ENCODE results near the gene CMYA5. TPM values are rescaled to one million over a fixed set of nuclear protein-coding genes. Genes with fewer than 3 reads are reported as not detected.

CMYA5 gene
- total RNA-seq, 4 donors from 2014 or later: 0.37 to 6.0 (median 3.2) TPM

DNA sequence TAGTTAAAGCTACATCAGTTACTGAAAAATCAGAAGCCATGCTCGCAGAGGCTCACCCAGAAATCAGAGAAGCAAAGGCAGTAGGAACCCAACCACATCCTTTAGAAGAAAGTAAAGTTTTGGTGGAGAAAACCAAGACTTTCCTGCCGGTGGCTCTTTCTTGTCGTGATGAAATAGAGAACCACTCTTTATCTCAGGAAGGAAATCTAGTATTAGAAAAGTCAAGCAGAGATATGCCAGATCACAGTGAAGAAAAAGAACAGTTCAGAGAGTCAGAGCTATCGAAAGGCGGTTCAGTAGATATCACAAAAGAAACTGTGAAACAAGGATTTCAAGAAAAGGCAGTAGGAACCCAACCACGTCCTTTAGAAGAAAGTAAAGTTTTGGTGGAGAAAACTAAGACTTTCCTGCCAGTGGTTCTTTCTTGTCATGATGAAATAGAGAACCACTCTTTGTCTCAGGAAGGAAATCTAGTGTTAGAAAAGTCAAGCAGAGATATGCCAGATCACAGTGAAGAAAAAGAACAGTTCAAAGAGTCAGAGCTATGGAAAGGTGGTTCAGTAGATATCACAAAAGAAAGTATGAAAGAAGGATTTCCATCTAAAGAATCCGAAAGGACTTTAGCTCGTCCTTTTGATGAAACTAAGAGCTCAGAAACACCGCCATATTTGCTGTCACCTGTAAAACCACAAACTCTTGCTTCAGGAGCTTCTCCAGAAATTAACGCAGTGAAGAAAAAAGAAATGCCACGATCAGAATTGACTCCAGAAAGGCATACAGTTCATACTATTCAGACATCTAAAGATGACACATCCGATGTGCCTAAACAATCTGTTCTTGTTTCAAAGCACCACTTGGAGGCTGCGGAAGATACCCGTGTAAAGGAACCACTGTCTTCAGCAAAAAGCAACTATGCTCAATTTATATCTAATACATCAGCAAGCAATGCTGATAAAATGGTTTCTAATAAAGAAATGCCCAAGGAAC is 47.2 kb downstream of the CMYA5 start:
- no peaks in the 10 kb centered on the region for H3K9me3 ChIP-seq
- no peak overlapping the region for H3K4me3 ChIP-seq
- 61 to 75% methylated on average over 14 of the region's 14 CpGs for WGBS, 2 donors (ENCODE audit: low coverage in 1 of 2)
- no peak overlapping the region for H3K27ac ChIP-seq
- no peak for TF ChIP-seq POLR2A (IDR thresholded peaks at IDR 0.05)
- TF ChIP-seq, protein P1, sequence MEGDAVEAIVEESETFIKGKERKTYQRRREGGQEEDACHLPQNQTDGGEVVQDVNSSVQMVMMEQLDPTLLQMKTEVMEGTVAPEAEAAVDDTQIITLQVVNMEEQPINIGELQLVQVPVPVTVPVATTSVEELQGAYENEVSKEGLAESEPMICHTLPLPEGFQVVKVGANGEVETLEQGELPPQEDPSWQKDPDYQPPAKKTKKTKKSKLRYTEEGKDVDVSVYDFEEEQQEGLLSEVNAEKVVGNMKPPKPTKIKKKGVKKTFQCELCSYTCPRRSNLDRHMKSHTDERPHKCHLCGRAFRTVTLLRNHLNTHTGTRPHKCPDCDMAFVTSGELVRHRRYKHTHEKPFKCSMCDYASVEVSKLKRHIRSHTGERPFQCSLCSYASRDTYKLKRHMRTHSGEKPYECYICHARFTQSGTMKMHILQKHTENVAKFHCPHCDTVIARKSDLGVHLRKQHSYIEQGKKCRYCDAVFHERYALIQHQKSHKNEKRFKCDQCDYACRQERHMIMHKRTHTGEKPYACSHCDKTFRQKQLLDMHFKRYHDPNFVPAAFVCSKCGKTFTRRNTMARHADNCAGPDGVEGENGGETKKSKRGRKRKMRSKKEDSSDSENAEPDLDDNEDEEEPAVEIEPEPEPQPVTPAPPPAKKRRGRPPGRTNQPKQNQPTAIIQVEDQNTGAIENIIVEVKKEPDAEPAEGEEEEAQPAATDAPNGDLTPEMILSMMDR (IDR thresholded peaks at IDR 0.05): no peak
- H3K4me1 ChIP-seq: no peaks in the 10 kb centered on the region
- DNase-seq: no peak
- in situ Hi-C loops (cut with MboI; ENCODE audit: low pct_ligation_motif_present in 1 of 4, low pct_unique_long_range_greater_than_20kb in 1 of 4, low sequenced_read_pairs in 3 of 4) (no loop called here), intact Hi-C loops (cut with DNase I; ENCODE audit: low total_unique reads) (no loop called here)
- no peaks in the 10 kb centered on the region for H3K36me3 ChIP-seq
- no peaks in the 10 kb centered on the region for H3K27me3 ChIP-seq

DNA sequence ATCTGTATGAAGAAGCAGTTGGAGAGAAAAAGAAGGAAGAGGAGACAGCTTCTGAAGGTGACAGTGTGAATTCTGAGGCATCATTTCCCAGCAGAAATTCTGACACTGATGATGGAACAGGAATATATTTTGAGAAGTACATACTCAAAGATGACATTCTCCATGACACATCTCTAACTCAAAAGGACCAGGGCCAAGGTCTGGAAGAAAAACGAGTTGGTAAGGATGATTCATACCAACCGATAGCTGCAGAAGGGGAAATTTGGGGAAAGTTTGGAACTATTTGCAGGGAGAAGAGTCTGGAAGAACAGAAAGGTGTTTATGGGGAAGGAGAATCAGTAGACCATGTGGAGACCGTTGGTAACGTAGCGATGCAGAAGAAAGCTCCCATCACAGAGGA is 48.7 kb downstream of the CMYA5 start:
- no peaks in the 10 kb centered on the region for H3K9me3 ChIP-seq
- no peak overlapping the region for H3K4me3 ChIP-seq
- no peak overlapping the region for H3K27ac ChIP-seq
- H3K4me1 ChIP-seq: no peaks in the 10 kb centered on the region
- DNase-seq: no peak
- no peaks in the 10 kb centered on the region for H3K36me3 ChIP-seq
- TF ChIP-seq POLR2AphosphoS5 (IDR thresholded peaks at IDR 0.05) (no peak), POLR2A (IDR thresholded peaks at IDR 0.05) (no peak), EP300 (IDR thresholded peaks at IDR 0.05; ENCODE audit: low read depth) (no peak)
- TF ChIP-seq, protein P1 (IDR thresholded peaks at IDR 0.05): no peak
- H3K27me3 ChIP-seq: no peaks in the 10 kb centered on the region
- 79 to 85% methylated on average over 2 to 5 of the region's 5 CpGs for WGBS, 2 donors (ENCODE audit: low coverage in 1 of 2)
- in situ Hi-C loops (cut with MboI; ENCODE audit: low pct_ligation_motif_present in 1 of 4, low pct_unique_long_range_greater_than_20kb in 1 of 4, low sequenced_read_pairs in 3 of 4): no loop called here
- intact Hi-C loops (cut with DNase I; ENCODE audit: low total_unique reads): no loop called here

DNA sequence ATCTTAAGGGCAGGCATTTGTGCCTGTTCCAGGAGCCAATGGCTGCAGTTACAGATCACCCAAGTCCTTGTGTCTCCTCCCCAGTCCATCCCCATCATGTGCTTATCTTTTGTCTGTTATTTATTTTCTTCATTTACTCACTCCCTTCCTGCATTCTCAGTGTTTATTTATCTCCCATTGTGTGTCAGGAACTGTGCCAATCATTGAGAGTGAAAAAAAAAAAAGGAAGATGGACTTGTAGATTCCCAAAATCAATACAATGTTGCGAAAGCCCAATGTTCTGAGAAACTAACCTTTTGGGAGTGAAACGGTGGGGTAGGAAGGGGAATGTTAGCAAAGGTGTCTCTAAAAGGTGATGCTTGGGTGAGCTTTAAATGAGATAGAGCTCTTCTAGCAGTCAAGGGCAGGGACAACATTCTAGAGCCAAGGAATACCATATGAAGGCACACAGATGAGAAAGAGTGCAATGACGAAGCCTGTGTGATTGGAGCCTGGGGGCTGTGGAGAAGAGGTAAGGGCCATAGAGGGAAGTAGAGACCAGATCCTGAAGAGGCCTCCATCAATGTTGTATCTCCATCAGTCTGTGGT is 53.0 kb downstream of the CMYA5 start:
- Histone ChIP-seq H3K4me1 (no peaks in the 10 kb centered on the region), H3K36me3 (no peaks in the 10 kb centered on the region), H3K4me3 (no peak overlapping the region), H3K9me3 (no peaks in the 10 kb centered on the region), H3K27ac (no peak overlapping the region), H3K27me3 (no peaks in the 10 kb centered on the region)
- DNase-seq: no peak
- in situ Hi-C loops (cut with MboI; ENCODE audit: low pct_ligation_motif_present in 1 of 4, low pct_unique_long_range_greater_than_20kb in 1 of 4, low sequenced_read_pairs in 3 of 4): no loop called here
- intact Hi-C loops (cut with DNase I; ENCODE audit: low total_unique reads): no loop called here
- 82 to 90% methylated on average over 3 of the region's 3 CpGs for WGBS, 2 donors (ENCODE audit: low coverage in 1 of 2)
- no peak for TF ChIP-seq EP300 (IDR thresholded peaks at IDR 0.05; ENCODE audit: low read depth)

DNA sequence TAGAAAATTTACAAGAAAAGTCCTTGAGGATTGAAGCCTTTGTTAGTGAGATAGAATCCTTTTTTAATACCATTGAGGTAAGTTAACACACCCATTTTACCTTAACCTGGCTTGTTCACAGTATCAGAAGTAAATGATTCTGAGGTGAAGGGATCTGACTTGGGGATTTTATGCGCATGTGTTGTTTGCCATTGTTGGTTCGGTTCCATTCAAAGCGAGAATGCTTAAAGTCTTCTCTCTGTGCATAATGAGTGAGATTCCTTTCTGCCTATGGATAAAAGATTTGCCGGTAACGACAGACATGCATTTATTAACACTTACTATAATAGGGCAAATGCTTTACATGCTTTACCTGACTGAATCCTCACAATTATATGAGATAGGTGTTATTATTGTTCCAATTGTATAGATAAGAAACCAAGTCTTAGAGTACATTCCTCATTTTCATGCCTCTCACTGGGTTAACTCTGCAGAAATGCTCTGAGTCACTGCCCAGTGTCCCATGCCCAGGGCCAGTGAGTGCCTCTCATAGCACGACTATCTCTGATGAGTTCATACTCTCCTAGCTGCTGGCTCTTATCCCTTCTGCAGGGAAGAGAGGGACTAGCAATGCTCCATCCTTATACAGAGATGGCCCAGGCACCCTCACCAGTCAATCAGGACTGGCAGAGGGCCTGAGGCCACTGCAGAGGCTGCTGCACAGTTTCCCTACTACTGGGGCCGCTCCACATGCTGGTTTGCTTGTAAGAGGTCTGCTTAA is 54.4 kb downstream of the CMYA5 start:
- in situ Hi-C loops (cut with MboI; ENCODE audit: low pct_ligation_motif_present in 1 of 4, low pct_unique_long_range_greater_than_20kb in 1 of 4, low sequenced_read_pairs in 3 of 4) (no loop called here), intact Hi-C loops (cut with DNase I; ENCODE audit: low total_unique reads) (no loop called here)
- TF ChIP-seq EP300 (IDR thresholded peaks at IDR 0.05; ENCODE audit: low read depth): no peak
- TF ChIP-seq POLR2AphosphoS5 (IDR thresholded peaks at IDR 0.05): no peak
- TF ChIP-seq, protein P1 (IDR thresholded peaks at IDR 0.05): no peak
- no peak for TF ChIP-seq POLR2A (IDR thresholded peaks at IDR 0.05)
- Histone ChIP-seq H3K9me3 (no peaks in the 10 kb centered on the region), H3K36me3 (no peaks in the 10 kb centered on the region), H3K27ac (no peak overlapping the region), H3K4me3 (no peak overlapping the region), H3K4me1 (no peaks in the 10 kb centered on the region), H3K27me3 (no peaks in the 10 kb centered on the region)
- WGBS, 2 donors (ENCODE audit: low coverage in 1 of 2): 89 to 100% methylated on average over 2 to 7 of the region's 7 CpGs
- no peak for DNase-seq
